H9 (cell line): ENCODE results near the gene RPL34. TPM values are rescaled to one million over a fixed set of nuclear protein-coding genes. Genes with fewer than 3 reads are reported as not detected.

Source experiments
- DNase-seq: peaks from one replicate; pipeline ENCODE4 v3.0.0-alpha.2; 2017
- H2AFZ ChIP-seq: one replicate; pipeline ENCODE4 v1.6.1; 2013; ENCODE audit warnings: mild to moderate bottlenecking, low read length, control low read depth, moderate library complexity
- H2AK5ac ChIP-seq: 2 replicates; pipeline ENCODE4 v1.6.1; 2013; ENCODE audit warnings: low read length, control low read depth, mixed read lengths; ENCODE audit not compliant: insufficient read length
- H2BK120ac ChIP-seq: one replicate; pipeline ENCODE4 v1.6.1; 2013; ENCODE audit warnings: low read depth, mild to moderate bottlenecking, low read length, control low read depth, inconsistent platforms; ENCODE audit not compliant: poor library complexity, severe bottlenecking
- H2BK12ac ChIP-seq: 2 replicates; pipeline ENCODE4 v1.6.1; 2013; ENCODE audit warnings: low read length, control low read depth, mixed read lengths, low read depth; ENCODE audit not compliant: insufficient read length
- H2BK15ac ChIP-seq: 2 replicates; pipeline ENCODE4 v1.6.1; 2013; ENCODE audit warnings: low read depth, low read length, control low read depth
- H2BK20ac ChIP-seq: one replicate; pipeline ENCODE4 v1.6.1; 2013; ENCODE audit warnings: low read depth, mild to moderate bottlenecking, low read length, control low read depth, inconsistent platforms; ENCODE audit not compliant: poor library complexity, severe bottlenecking
- H2BK5ac ChIP-seq: 2 replicates; pipeline ENCODE4 v1.6.1; 2013; ENCODE audit warnings: low read length, control low read depth, mixed read lengths; ENCODE audit not compliant: insufficient read length
- H3K14ac ChIP-seq: 2 replicates; pipeline ENCODE4 v1.6.1; 2013; ENCODE audit warnings: low read length, control low read depth; ENCODE audit not compliant: insufficient read depth
- H3K18ac ChIP-seq: 2 replicates; pipeline ENCODE4 v1.6.1; 2013; ENCODE audit warnings: low read depth, mild to moderate bottlenecking, mixed read lengths, low read length, control low read depth; ENCODE audit not compliant: insufficient read length
- H3K23ac ChIP-seq: 2 replicates; pipeline ENCODE4 v1.6.1; 2013; ENCODE audit warnings: low read length, control low read depth, mixed read lengths, low read depth; ENCODE audit not compliant: insufficient read length
- H3K23me2 ChIP-seq: 2 replicates; pipeline ENCODE4 v1.6.1; 2013; ENCODE audit warnings: low read depth, mild to moderate bottlenecking, mixed read lengths, low read length, control low read depth; ENCODE audit not compliant: insufficient read length, poor library complexity, severe bottlenecking
- H3K27ac ChIP-seq: 2 replicates; pipeline ENCODE4 v1.5.1; 2013; ENCODE audit warnings: low read length, control low read depth, mixed read lengths, low read depth; ENCODE audit not compliant: insufficient read length
- H3K27me3 ChIP-seq: 2 replicates; pipeline ENCODE4 v1.6.1; 2013; ENCODE audit warnings: low read length, control low read depth, inconsistent platforms; ENCODE audit not compliant: insufficient read depth
- H3K4ac ChIP-seq: 2 replicates; pipeline ENCODE4 v1.6.1; 2013; ENCODE audit warnings: low read depth, mild to moderate bottlenecking, control low read depth, inconsistent platforms, low read length, moderate library complexity
- H3K4me1 ChIP-seq: 2 replicates; pipeline ENCODE4 v1.6.1; 2013; ENCODE audit warnings: low read length, control low read depth, inconsistent platforms; ENCODE audit not compliant: insufficient read depth
- H3K4me2 ChIP-seq: 2 replicates; pipeline ENCODE4 v1.6.1; 2013; ENCODE audit warnings: low read length, control low read depth, mixed read lengths; ENCODE audit not compliant: insufficient read length, insufficient read depth
- H3K56ac ChIP-seq: 2 replicates; pipeline ENCODE4 v1.6.1; 2013; ENCODE audit warnings: low read depth, mild to moderate bottlenecking, mixed read lengths, low read length, control low read depth; ENCODE audit not compliant: insufficient read length
- H3K79me1 ChIP-seq: 2 replicates; pipeline ENCODE4 v1.6.1; 2013; ENCODE audit warnings: low read depth, mild to moderate bottlenecking, moderate library complexity, low read length, control low read depth, inconsistent platforms; ENCODE audit not compliant: insufficient read depth, poor library complexity, severe bottlenecking
- H3K79me2 ChIP-seq: 2 replicates; pipeline ENCODE4 v1.6.1; 2013; ENCODE audit warnings: low read length, control low read depth, inconsistent platforms; ENCODE audit not compliant: insufficient read depth
- H3K9ac ChIP-seq: 2 replicates; pipeline ENCODE4 v1.6.1; 2013; ENCODE audit warnings: low read length, control low read depth, mixed read lengths; ENCODE audit not compliant: insufficient read length; ENCODE audit errors: extremely low read depth
- H3K9me3 ChIP-seq: one replicate; pipeline ENCODE4 v1.6.1; 2013; ENCODE audit warnings: low read depth, low read length, inconsistent platforms; ENCODE audit not compliant: control insufficient read depth
- H3T11ph ChIP-seq: one replicate; pipeline ENCODE4 v1.6.1; 2013; ENCODE audit warnings: mild to moderate bottlenecking, low read length, control low read depth, inconsistent platforms
- H4K20me1 ChIP-seq: one replicate; pipeline ENCODE4 v1.6.1; 2013; ENCODE audit not compliant: control insufficient read depth, insufficient read length, insufficient read depth
- H4K5ac ChIP-seq: 2 replicates; pipeline ENCODE4 v1.6.1; 2013; ENCODE audit warnings: low read depth, mild to moderate bottlenecking, mixed read lengths, low read length, control low read depth; ENCODE audit not compliant: insufficient read length
- H4K8ac ChIP-seq: replicated peaks from 2 replicates; pipeline ENCODE4 v1.6.1; 2013; ENCODE audit warnings: low read length, control low read depth, mixed read lengths, low read depth; ENCODE audit not compliant: insufficient read length
- H4K91ac ChIP-seq: 2 replicates; pipeline ENCODE4 v1.6.1; 2013; ENCODE audit warnings: low read depth, mild to moderate bottlenecking, moderate library complexity, mixed read lengths, low read length, control low read depth; ENCODE audit not compliant: insufficient read length
- H3K27ac Mint-ChIP-seq, 3 experiments: 2 replicates in 2 of 3; 3 replicates in 1 of 3; pipeline ENCODE4 v1.8.0; 2020 to 2021; ENCODE audit warnings: mixed read lengths in 3 of 3, mild to moderate bottlenecking in 1 of 3, moderate library complexity in 1 of 3
- H3K27me3 Mint-ChIP-seq: 2 replicates; pipeline ENCODE4 v1.8.0; 2021; ENCODE audit warnings: low read depth, mild to moderate bottlenecking, moderate library complexity, mixed read lengths
- H3K36me3 Mint-ChIP-seq, 3 experiments: 2 replicates in 2 of 3; 3 replicates in 1 of 3; pipeline ENCODE4 v1.8.0; 2020 to 2021; ENCODE audit warnings: low read depth in 3 of 3, mixed read lengths in 3 of 3; ENCODE audit not compliant: insufficient read depth in 1 of 3
- H3K4me1 Mint-ChIP-seq, 2 experiments: 2 replicates each; pipeline ENCODE4 v1.8.0; 2020; ENCODE audit warnings: mixed read lengths in 2 of 2
- H3K4me3 Mint-ChIP-seq, 2 experiments: 2 replicates in 1 of 2; 3 replicates in 1 of 2; pipeline ENCODE4 v1.8.0; 2020 to 2021; ENCODE audit warnings: mild to moderate bottlenecking in 2 of 2, mixed read lengths in 2 of 2, moderate library complexity in 1 of 2
- H3K9me3 Mint-ChIP-seq, 2 experiments: 2 replicates in 1 of 2; 3 replicates in 1 of 2; pipeline ENCODE4 v1.8.0; 2020; ENCODE audit warnings: mild to moderate bottlenecking in 2 of 2, mixed read lengths in 2 of 2, moderate library complexity in 1 of 2
- total RNA-seq: library from RNA; stranded (reverse); gene quantifications from 2 replicates; pipeline ENCODE4 v1.2.1, GENCODE V29; 2021
- TF ChIP-seq, protein P1 (sequence below): fragments of 200-600 bp; sonication (generic); conservative IDR thresholded peaks from 3 replicates; pipeline ENCODE4 v1.8.0; 2021; ENCODE audit warnings: antibody characterized with exemption, mild to moderate bottlenecking

The RPL34 gene
- total RNA-seq, 1 experiment from 2014 or later: 1,375 TPM

DNA sequence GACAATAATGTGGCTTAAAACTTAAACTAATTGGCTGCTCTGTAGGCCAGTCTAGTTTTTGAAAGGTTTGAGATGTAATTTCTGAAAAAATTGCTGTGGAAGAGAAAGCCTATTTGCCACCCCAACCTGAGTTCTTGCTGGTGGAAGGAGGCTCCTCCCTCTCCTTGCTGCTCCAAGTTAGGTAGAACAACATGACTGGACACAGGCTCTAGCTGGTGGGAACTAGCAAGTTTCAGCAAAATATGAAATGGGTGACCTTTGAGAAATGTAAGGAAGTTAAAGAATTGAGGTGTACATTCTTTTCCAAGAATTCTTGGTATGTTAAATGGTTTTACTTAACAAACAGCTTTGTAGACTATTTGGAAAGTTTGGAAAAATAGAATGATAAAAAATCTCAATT lies 8.0 kb downstream of the RPL34 start:
- no peaks in the 10 kb centered on the region for H3K27me3 Mint-ChIP-seq
- DNase-seq: no peak
- no peak overlapping the region for H3K4me2 ChIP-seq
- H3K4me3 Mint-ChIP-seq: no peak overlapping the region
- H4K8ac ChIP-seq: no peak overlapping the region
- H4K91ac ChIP-seq: no peak overlapping the region
- H3K79me1 ChIP-seq: no peaks in the 10 kb centered on the region
- H2BK12ac ChIP-seq: no peak overlapping the region
- H3K27ac ChIP-seq: no peak overlapping the region
- no peak overlapping the region for H3K18ac ChIP-seq
- no peaks in the 10 kb centered on the region for H3K4me1 ChIP-seq
- no peak overlapping the region for H3K56ac ChIP-seq
- H3K27ac Mint-ChIP-seq: no peak overlapping the region
- H3K23ac ChIP-seq: no peak overlapping the region
- no peak overlapping the region for H3K4ac ChIP-seq
- H2BK5ac ChIP-seq: no peak overlapping the region
- H3K23me2 ChIP-seq: no peaks in the 10 kb centered on the region
- TF ChIP-seq, protein P1, sequence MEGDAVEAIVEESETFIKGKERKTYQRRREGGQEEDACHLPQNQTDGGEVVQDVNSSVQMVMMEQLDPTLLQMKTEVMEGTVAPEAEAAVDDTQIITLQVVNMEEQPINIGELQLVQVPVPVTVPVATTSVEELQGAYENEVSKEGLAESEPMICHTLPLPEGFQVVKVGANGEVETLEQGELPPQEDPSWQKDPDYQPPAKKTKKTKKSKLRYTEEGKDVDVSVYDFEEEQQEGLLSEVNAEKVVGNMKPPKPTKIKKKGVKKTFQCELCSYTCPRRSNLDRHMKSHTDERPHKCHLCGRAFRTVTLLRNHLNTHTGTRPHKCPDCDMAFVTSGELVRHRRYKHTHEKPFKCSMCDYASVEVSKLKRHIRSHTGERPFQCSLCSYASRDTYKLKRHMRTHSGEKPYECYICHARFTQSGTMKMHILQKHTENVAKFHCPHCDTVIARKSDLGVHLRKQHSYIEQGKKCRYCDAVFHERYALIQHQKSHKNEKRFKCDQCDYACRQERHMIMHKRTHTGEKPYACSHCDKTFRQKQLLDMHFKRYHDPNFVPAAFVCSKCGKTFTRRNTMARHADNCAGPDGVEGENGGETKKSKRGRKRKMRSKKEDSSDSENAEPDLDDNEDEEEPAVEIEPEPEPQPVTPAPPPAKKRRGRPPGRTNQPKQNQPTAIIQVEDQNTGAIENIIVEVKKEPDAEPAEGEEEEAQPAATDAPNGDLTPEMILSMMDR: no peak
- no peaks in the 10 kb centered on the region for H3K9me3 Mint-ChIP-seq
- H3K79me2 ChIP-seq: no peaks in the 10 kb centered on the region
- H4K20me1 ChIP-seq: no peaks in the 10 kb centered on the region
- no peak overlapping the region for H2BK20ac ChIP-seq
- H4K5ac ChIP-seq: no peak overlapping the region
- H3K4me1 Mint-ChIP-seq: peaks cover 2 to 8% of the 10 kb centered on the region in 2 experiments
- H2AFZ ChIP-seq: no peak overlapping the region
- no peak overlapping the region for H3T11ph ChIP-seq
- H3K9me3 ChIP-seq: no peaks in the 10 kb centered on the region
- no peak overlapping the region for H2AK5ac ChIP-seq
- H2BK15ac ChIP-seq: no peak overlapping the region
- H3K27me3 ChIP-seq: no peaks in the 10 kb centered on the region
- no peak overlapping the region for H2BK120ac ChIP-seq
- no peak overlapping the region for H3K14ac ChIP-seq
- H3K9ac ChIP-seq: no peak overlapping the region
- peaks cover 53 to 87% (median 72%) of the 10 kb centered on the region in 3 experiments for H3K36me3 Mint-ChIP-seq
